PFSK-1 (cell line): ENCODE data around the gene GAST.

Source experiments
- FOXP2 ChIP-seq: optimal IDR thresholded peaks from 2 replicates; pipeline ENCODE3; 2011; ENCODE audit warnings: borderline replicate concordance, control low read depth, inconsistent platforms; ENCODE audit not compliant: insufficient read depth; ENCODE audit errors: extremely low read length, extremely low read depth
- POLR2AphosphoS5 ChIP-seq: IDR thresholded peaks from 2 replicates; pipeline ENCODE4 v1.6.1; 2012; ENCODE audit warnings: low read depth, mild to moderate bottlenecking, control low read depth, low read length, moderate library complexity
- SIN3A ChIP-seq: IDR thresholded peaks from 2 replicates; pipeline ENCODE4 v1.6.1; 2012; ENCODE audit warnings: mild to moderate bottlenecking, low read length, moderate library complexity, borderline replicate concordance; ENCODE audit not compliant: insufficient read depth
- TAF1 ChIP-seq: IDR thresholded peaks from 2 replicates; pipeline ENCODE4 v1.6.1; 2012; ENCODE audit warnings: low read length, control low read depth, borderline replicate concordance; ENCODE audit not compliant: insufficient read depth
- TF ChIP-seq, protein P1 (sequence below), 2 experiments: IDR thresholded peaks; 2 replicates each; pipeline versions ENCODE4 v1.6.1 to v1.8.0; 2011 to 2012; ENCODE audit warnings: low read depth in 2 of 2, low read length in 2 of 2, control low read depth in 1 of 2, inconsistent platforms in 1 of 2, mild to moderate bottlenecking in 1 of 2, moderate library complexity in 1 of 2; ENCODE audit not compliant: insufficient read depth in 1 of 2

Gene GAST

DNA sequence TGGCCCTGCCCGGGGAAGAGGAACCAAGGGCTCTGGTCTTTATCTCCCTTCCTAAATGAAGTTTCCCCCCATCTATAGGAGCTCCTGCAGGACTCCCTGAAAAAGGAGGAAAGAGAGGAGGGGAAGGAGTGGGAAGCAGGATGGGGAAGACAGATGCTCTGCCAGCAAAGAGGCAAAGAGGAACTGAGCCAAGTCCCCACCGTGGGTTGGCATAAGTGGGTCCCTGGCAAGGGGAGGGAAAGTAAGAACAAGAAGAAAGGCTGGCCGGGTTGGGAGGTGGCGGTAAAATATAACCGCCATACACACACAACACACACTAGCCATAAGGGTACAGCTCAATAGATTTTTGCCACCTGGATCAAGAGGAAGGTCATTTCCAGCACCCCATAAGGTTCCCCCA, 29.5 kb upstream of the GAST start:
- TF ChIP-seq SIN3A (no peak), TAF1 (no peak), FOXP2 (no peak), POLR2AphosphoS5 (no peak)
- TF ChIP-seq, protein P1, sequence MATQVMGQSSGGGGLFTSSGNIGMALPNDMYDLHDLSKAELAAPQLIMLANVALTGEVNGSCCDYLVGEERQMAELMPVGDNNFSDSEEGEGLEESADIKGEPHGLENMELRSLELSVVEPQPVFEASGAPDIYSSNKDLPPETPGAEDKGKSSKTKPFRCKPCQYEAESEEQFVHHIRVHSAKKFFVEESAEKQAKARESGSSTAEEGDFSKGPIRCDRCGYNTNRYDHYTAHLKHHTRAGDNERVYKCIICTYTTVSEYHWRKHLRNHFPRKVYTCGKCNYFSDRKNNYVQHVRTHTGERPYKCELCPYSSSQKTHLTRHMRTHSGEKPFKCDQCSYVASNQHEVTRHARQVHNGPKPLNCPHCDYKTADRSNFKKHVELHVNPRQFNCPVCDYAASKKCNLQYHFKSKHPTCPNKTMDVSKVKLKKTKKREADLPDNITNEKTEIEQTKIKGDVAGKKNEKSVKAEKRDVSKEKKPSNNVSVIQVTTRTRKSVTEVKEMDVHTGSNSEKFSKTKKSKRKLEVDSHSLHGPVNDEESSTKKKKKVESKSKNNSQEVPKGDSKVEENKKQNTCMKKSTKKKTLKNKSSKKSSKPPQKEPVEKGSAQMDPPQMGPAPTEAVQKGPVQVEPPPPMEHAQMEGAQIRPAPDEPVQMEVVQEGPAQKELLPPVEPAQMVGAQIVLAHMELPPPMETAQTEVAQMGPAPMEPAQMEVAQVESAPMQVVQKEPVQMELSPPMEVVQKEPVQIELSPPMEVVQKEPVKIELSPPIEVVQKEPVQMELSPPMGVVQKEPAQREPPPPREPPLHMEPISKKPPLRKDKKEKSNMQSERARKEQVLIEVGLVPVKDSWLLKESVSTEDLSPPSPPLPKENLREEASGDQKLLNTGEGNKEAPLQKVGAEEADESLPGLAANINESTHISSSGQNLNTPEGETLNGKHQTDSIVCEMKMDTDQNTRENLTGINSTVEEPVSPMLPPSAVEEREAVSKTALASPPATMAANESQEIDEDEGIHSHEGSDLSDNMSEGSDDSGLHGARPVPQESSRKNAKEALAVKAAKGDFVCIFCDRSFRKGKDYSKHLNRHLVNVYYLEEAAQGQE (IDR thresholded peaks at IDR 0.05; ENCODE audit: insufficient read depth in 1 of 2, low read depth in 2 of 2, low read length in 2 of 2), result no peak

DNA sequence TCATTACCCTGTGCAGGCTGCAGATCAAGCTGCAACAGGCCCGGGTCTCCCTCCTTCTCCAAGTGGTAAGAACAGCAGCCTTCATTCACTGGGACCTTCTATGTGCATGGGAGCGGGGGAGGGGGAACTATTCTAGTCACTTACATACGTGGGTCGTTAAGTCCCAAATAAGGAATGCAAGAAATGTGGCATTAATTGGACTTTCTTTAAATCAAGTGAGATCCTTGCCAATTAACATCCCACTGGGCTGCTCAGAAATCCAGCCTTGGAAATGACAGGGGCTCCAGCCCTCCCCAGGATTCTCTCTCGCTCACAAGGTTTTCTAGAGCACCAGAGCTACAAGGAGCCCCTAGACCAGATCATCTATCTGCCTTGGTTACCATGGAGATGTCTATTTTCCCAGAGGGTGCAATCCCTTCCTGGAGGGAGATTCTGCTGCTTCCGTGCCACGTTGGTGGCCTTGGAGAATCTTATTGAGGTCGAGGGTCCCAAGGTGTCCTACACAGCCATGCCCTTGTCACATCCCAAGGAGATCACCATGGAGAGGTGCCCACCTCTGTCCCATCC, 28.6 kb upstream of the GAST start:
- no peak for TF ChIP-seq SIN3A
- TF ChIP-seq, protein P1 (IDR thresholded peaks at IDR 0.05; ENCODE audit: insufficient read depth in 1 of 2, low read depth in 2 of 2, low read length in 2 of 2), result no peak
- TF ChIP-seq TAF1, result no peak

DNA sequence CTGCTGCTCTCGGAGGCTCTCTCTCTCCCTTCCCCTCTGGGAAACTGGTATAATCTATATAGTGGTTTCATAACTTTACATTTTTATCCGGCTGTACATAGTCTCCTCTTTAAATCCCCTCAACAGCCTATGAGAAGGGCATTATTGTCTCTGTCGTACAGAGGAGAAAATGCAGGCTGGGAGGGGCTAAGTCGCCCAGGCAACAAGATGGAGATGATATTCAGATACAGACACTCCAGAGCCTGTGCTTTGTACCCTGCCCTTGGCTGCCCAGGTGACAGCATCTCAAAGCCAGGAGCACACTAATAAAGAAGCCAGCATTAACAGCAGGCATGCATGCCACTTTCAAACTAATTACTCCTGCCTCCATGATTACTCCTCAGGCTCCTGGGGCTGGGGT, 28.1 kb upstream of the GAST start:
- TF ChIP-seq, protein P1 (IDR thresholded peaks at IDR 0.05; ENCODE audit: insufficient read depth in 1 of 2, low read depth in 2 of 2, low read length in 2 of 2), result no peak

DNA sequence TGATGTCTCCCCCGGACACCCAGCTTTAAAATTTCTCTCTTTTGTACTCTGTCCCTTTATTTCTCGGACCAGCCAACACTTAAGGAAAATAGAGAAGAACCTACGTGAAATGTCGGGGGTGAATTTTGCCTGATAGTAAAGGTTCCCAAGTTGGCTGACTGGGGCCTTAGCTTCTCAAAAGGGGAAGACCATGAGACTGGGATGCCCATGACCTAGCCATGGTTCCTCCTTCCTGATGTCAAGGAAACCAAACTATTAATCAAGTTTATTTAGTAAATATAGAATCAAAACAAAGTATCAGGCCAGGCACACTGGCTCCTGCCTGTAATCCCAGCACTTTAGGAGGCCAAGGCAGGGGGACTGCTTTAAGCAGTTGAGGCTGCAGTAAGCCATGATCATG, 25.9 kb upstream of the GAST start:
- TF ChIP-seq POLR2AphosphoS5, result no peak
- no peak for TF ChIP-seq SIN3A
- no peak for TF ChIP-seq TAF1
- TF ChIP-seq FOXP2, result no peak
- TF ChIP-seq, protein P1 (IDR thresholded peaks at IDR 0.05; ENCODE audit: insufficient read depth in 1 of 2, low read depth in 2 of 2, low read length in 2 of 2), result no peak

DNA sequence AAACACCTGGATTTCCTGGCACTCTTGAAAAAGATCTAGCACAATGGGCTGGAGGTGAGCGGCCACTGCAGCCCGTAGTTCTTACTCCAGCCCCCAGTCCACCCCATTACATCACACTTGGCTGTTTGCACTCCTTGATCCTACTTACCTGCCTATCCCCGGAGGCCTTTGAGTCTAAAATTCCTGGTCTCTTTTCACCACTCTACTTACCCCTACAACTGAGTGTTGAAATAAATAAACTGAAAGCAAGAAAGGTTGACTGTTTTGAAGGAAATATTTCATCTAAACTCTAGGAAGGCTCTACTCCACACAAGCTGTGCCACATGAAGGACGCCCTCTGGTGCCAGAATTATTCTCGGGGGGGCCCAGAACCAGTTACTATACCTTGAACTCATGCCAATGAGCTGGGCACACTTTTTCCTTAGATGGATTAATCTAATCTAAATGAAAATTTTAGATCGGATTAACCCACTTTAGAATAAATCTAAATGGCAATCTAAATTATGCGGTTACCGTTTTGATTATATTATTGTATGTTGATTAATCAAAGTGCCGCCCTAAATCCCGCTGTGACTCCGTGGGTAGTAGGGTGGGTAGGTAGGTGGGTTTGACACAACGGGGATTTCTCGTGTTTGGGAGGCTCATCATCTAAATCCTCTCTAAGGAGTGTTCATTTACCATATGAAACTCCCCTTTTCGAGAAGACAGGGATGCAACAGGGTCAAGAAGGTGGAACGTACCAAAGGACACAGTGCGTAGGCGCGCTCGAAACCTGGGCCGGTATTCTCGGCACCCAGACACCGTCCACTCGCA, 24.1 kb upstream of the GAST start:
- TF ChIP-seq SIN3A (no peak), FOXP2 (no peak), TAF1 (no peak), POLR2AphosphoS5 (no peak)
- TF ChIP-seq, protein P1 (IDR thresholded peaks at IDR 0.05; ENCODE audit: insufficient read depth in 1 of 2, low read depth in 2 of 2, low read length in 2 of 2), result no peak
